ENCODE results near the gene ODC1. TPM values are rescaled to one million over a fixed set of nuclear protein-coding genes. Genes with fewer than 3 reads are reported as not detected.

Gene ODC1
- total and polyA plus RNA-seq, 2 donors (not counting 3 experiments of a cell fraction or from before 2014, with no cell fraction given): 109 to 132 TPM

DNA sequence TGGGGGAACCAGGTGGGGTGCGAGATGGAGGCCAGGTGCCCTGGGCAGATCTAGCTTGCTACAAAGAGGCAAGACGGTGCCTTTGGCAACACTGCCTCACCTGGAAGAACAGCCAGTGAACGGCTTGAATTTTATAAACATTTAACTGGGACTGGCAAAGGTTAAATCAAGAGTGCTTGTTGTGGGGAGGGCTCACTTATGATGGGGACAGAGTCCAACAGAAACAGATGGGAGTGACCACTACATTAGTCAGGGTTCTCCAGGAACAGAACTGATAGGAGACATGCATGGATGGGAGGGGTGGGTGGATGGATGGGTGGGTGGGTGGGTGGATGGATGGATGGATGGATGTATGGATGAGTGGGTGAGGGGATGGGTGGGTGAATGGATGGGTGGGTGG lies 19.2 kb downstream of the ODC1 start:
- FAIRE-seq (no peak), DNase-seq (ENCODE audit: low read depth, low spot score) (no peak)
- no peak overlapping the region for H3K4me2 ChIP-seq (ENCODE audit: insufficient read depth, low read length)
- H3K4me3 ChIP-seq (replicated peaks in 1 of 3; ENCODE audit: insufficient read depth in 1 of 3, low read depth in 1 of 3, low read length in 3 of 3): no peak overlapping the region
- no peak overlapping the region for H3K27ac ChIP-seq (ENCODE audit: insufficient read depth, low read depth, low read length)
- no peak overlapping the region for H3K9ac ChIP-seq (replicated peaks; ENCODE audit: extremely low read depth, insufficient read depth, low read length)
- H3K9me1 ChIP-seq (replicated peaks; ENCODE audit: control insufficient read depth, extremely low read depth, insufficient read depth, low read length): no peaks in the 10 kb centered on the region
- no peaks in the 10 kb centered on the region for H3K4me1 ChIP-seq (ENCODE audit: control insufficient read depth, extremely low read depth, insufficient read depth, low read length)
- no peaks in the 10 kb centered on the region for H3K9me3 ChIP-seq (replicated peaks; ENCODE audit: control insufficient read depth, insufficient read depth, low read length)
- H2AFZ ChIP-seq (ENCODE audit: low read depth, low read length): no peak overlapping the region
- no TSS peak for BruUV-seq (replicated peaks)
- ChIA-PET POLR2A (no interaction called here), CTCF (interaction anchor here (0.9 to 1.6 kb wide), 2 partner anchors 304 to 356 kb away, joined by 3 to 6 read pairs; no protein-coding TSS in a partner anchor)
- H3K79me2 ChIP-seq (ENCODE audit: control insufficient read depth, insufficient read depth, low read length): no peaks in the 10 kb centered on the region
- TF ChIP-seq, protein P1, sequence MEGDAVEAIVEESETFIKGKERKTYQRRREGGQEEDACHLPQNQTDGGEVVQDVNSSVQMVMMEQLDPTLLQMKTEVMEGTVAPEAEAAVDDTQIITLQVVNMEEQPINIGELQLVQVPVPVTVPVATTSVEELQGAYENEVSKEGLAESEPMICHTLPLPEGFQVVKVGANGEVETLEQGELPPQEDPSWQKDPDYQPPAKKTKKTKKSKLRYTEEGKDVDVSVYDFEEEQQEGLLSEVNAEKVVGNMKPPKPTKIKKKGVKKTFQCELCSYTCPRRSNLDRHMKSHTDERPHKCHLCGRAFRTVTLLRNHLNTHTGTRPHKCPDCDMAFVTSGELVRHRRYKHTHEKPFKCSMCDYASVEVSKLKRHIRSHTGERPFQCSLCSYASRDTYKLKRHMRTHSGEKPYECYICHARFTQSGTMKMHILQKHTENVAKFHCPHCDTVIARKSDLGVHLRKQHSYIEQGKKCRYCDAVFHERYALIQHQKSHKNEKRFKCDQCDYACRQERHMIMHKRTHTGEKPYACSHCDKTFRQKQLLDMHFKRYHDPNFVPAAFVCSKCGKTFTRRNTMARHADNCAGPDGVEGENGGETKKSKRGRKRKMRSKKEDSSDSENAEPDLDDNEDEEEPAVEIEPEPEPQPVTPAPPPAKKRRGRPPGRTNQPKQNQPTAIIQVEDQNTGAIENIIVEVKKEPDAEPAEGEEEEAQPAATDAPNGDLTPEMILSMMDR (IDR thresholded peaks at IDR 0.05; ENCODE audit: extremely low read depth in 1 of 2, insufficient read depth in 1 of 2, low read depth in 1 of 2, low read length in 2 of 2): no peak
- TF ChIP-seq GATA2 (IDR thresholded peaks at IDR 0.05; ENCODE audit: insufficient read depth, insufficient read length, low read depth, low read length) (no peak), POLR2AphosphoS5 (IDR thresholded peaks at IDR 0.05; ENCODE audit: insufficient read depth, low read depth, low read length) (no peak)
- TF ChIP-seq, protein P2, sequence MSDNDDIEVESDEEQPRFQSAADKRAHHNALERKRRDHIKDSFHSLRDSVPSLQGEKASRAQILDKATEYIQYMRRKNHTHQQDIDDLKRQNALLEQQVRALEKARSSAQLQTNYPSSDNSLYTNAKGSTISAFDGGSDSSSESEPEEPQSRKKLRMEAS (IDR thresholded peaks at IDR 0.05; ENCODE audit: insufficient read depth, insufficient read length): no peak
- no peaks in the 10 kb centered on the region for H3K27me3 ChIP-seq (ENCODE audit: control insufficient read depth in 2 of 2, insufficient read depth in 2 of 2, low read length in 2 of 2)
- H3K36me3 ChIP-seq (ENCODE audit: control insufficient read depth in 2 of 2, extremely low read depth in 1 of 2, insufficient read depth in 2 of 2, low read length in 2 of 2): peaks cover 0 to 4% of the 10 kb centered on the region in 2 experiments
- intact Hi-C loops (cut with micrococcal nuclease): no loop called here
- no peaks in the 10 kb centered on the region for H4K20me1 ChIP-seq (replicated peaks; ENCODE audit: control insufficient read depth, extremely low read depth, insufficient read depth, low read length)
- dilution Hi-C loops (cut with MboI; ENCODE audit: extremely low pct_ligation_motif_present, low sequenced_read_pairs): no loop called here

DNA sequence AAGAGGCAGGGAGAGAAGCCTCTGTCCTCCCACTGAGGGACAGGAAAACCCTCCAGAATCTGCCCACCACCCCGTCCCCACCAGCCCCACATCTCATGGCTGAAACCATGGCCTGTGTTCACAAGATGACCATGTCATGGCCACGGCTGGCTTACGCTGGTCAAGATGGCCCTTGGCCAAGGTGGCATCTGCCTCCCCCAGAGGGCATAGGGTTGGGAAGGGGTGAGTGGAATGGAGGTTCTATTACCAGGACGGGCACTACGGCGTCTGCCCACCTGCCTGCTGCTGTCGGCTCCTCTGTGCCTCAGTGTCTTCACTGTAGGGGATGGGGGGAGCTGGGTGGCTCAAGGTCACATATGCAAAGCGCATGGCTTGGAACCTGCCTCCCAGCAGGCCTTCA lies 19.8 kb downstream of the ODC1 start:
- ChIA-PET POLR2A (no interaction called here), CTCF (interaction anchor here (0.9 to 1.6 kb wide), 2 partner anchors 303 to 356 kb away, joined by 3 to 6 read pairs; no protein-coding TSS in a partner anchor)
- H3K27ac ChIP-seq (ENCODE audit: insufficient read depth, low read depth, low read length): no peak overlapping the region
- dilution Hi-C loops (cut with MboI; ENCODE audit: extremely low pct_ligation_motif_present, low sequenced_read_pairs): no loop called here
- H4K20me1 ChIP-seq (replicated peaks; ENCODE audit: control insufficient read depth, extremely low read depth, insufficient read depth, low read length): no peaks in the 10 kb centered on the region
- no peak for DNase-seq (ENCODE audit: low read depth, low spot score)
- H3K9ac ChIP-seq (replicated peaks; ENCODE audit: extremely low read depth, insufficient read depth, low read length): no peak overlapping the region
- peaks cover 0 to 6% of the 10 kb centered on the region in 2 experiments for H3K36me3 ChIP-seq (ENCODE audit: control insufficient read depth in 2 of 2, extremely low read depth in 1 of 2, insufficient read depth in 2 of 2, low read length in 2 of 2)
- no peaks in the 10 kb centered on the region for H3K9me1 ChIP-seq (replicated peaks; ENCODE audit: control insufficient read depth, extremely low read depth, insufficient read depth, low read length)
- H2AFZ ChIP-seq (ENCODE audit: low read depth, low read length): no peak overlapping the region
- H3K4me3 ChIP-seq (replicated peaks in 1 of 3; ENCODE audit: insufficient read depth in 1 of 3, low read depth in 1 of 3, low read length in 3 of 3): no peak overlapping the region
- no peaks in the 10 kb centered on the region for H3K27me3 ChIP-seq (ENCODE audit: control insufficient read depth in 2 of 2, insufficient read depth in 2 of 2, low read length in 2 of 2)
- H3K9me3 ChIP-seq (replicated peaks; ENCODE audit: control insufficient read depth, insufficient read depth, low read length): no peaks in the 10 kb centered on the region
- H3K4me2 ChIP-seq (ENCODE audit: insufficient read depth, low read length): no peak overlapping the region
- no peaks in the 10 kb centered on the region for H3K79me2 ChIP-seq (ENCODE audit: control insufficient read depth, insufficient read depth, low read length)
- intact Hi-C loops (cut with micrococcal nuclease): no loop called here
- no peaks in the 10 kb centered on the region for H3K4me1 ChIP-seq (ENCODE audit: control insufficient read depth, extremely low read depth, insufficient read depth, low read length)
- BruUV-seq (replicated peaks): no TSS peak
- no peak for FAIRE-seq
- TF ChIP-seq GATA2 (IDR thresholded peaks at IDR 0.05; ENCODE audit: insufficient read depth, insufficient read length, low read depth, low read length): no peak
- TF ChIP-seq, protein P2 (IDR thresholded peaks at IDR 0.05; ENCODE audit: insufficient read depth, insufficient read length): no peak
- TF ChIP-seq, protein P1 (IDR thresholded peaks at IDR 0.05; ENCODE audit: extremely low read depth in 1 of 2, insufficient read depth in 1 of 2, low read depth in 1 of 2, low read length in 2 of 2): no peak
- no peak for TF ChIP-seq MYC (IDR thresholded peaks at IDR 0.05; ENCODE audit: low read depth, low read length)
- TF ChIP-seq EZH2 (IDR thresholded peaks at IDR 0.05; ENCODE audit: borderline replicate concordance, low read depth, low read length, severe bottlenecking): no peak
- TF ChIP-seq JUN (IDR thresholded peaks at IDR 0.05; ENCODE audit: borderline replicate concordance, insufficient read depth, insufficient read length, low read depth): no peak
- no peak for TF ChIP-seq FOS (IDR thresholded peaks at IDR 0.05; ENCODE audit: borderline replicate concordance, insufficient read depth, low read length)
- no peak for TF ChIP-seq POLR2A (IDR thresholded peaks at IDR 0.05; ENCODE audit: low read depth, low read length)
- no peak for TF ChIP-seq POLR2AphosphoS5 (IDR thresholded peaks at IDR 0.05; ENCODE audit: insufficient read depth, low read depth, low read length)
